NCI-H187 (cell line): ENCODE results near the gene CMIP.
A peak's percentile ranks its signal among the peaks of the same experiment; 100 is the strongest.

Experiments used
- DNase-seq, 2 experiments: peaks; one replicate each; lab custom pipeline; 2025; lab: John Stamatoyannopoulos, UW

CMIP gene

DNA sequence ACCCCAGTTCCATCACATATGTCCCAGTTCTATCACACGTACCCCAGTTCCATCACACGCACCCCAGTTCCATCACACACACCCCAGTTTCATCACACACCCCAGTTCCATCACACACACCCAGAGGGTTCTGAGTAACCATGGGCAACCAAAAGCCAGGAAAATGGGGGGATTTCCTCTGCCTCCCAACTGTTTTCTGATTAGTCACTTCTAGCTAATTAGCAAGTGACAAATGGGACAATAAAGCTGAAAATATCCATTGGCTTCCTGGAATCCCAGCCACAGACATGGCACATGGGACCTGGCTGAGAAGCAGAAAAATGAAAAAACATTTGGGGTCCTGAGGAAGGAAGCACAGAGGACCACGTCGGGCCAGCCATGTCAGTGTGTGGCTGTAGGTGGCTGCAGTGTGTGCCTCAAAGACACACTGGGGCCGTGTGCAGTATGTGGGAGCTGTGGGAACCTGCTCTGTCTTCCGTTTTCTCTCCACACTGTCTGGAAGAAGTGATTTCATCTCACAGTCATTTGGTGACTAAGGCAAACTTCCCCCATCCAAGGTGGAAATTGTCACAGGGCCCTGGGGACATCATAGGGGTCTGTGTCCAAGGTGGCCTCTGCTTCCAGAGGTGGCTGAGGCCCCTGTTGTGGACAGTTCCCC lies 106.7 kb downstream of the CMIP start:
- no peak for DNase-seq

DNA sequence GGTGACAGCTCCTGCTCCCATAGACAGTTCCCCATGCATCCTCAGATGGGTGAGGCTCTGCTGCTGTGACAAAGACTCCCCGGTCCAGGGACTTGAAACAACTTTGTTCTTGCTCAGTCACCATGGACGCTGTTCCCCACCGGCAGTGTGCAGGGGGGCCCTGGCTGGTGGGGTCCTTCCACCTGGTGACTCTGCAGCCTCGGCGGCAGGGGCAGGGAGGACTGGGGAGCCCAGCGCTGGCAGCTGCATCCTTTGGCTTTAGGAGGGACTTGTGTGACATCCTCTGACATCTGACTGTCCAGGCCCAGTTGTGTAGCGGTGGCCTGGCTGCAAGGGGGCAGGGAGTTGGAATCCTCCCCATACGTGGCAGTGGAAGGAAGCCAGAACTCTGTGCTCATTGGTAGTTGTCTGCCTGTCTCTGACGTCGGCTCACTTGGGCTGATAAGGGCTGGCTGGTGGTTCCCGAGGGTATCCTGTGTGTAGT lies 107.3 kb downstream of the CMIP start:
- no peak for DNase-seq

DNA sequence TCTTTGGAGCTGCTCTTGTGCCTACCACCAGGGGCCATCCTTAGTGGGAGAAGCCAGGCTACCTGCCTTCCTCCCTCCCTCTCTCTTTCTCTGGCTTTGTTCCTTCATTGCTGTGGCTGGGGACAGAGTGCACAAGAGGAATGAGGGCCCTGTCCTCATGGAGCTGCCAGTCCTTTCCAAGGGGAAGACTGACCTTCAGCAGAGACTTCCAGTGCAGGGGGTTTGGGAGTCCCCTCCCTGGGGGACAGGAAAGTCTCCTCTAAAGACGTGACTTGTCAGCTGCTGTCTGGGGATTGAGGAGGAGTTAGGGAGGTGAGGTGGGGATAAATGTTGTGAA lies 108.1 kb downstream of the CMIP start:
- DNase-seq: no peak

DNA sequence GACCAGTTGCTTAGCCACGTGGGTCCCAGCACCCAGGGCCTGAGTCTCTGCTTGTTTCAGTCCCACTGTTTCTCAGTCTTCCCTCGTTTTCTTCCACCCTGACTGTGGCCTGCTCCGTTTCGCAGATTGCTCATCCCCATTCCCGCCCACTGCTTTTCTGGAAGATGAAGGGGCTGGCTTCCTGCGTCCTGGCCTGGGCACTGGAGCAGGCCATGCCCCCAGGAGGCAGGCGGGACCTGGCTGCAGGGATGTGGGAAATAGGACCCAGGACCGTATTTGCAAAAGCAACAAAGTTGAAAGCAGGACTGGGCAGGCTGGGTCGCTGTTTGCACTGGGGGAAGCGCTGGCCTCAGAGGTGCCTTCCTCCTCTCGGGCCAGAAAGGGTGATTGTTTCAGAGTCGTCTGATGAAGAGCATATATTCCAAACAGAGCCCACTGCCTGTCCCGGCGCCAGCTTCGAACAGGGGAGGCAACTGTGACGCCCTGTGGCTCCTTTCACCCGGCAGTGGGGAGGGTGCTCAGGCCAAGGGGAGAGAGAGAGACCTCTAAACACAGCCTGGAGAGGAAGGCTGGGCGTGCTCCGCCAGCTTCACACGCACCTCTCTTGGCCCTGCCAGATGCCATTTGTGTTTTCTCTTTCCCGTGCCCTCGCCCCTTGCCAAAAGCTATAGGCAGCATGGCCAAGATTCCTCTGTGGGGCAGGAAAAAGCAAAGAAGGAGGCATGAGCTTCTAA lies 108.6 kb downstream of the CMIP start:
- DNase-seq: no peak

DNA sequence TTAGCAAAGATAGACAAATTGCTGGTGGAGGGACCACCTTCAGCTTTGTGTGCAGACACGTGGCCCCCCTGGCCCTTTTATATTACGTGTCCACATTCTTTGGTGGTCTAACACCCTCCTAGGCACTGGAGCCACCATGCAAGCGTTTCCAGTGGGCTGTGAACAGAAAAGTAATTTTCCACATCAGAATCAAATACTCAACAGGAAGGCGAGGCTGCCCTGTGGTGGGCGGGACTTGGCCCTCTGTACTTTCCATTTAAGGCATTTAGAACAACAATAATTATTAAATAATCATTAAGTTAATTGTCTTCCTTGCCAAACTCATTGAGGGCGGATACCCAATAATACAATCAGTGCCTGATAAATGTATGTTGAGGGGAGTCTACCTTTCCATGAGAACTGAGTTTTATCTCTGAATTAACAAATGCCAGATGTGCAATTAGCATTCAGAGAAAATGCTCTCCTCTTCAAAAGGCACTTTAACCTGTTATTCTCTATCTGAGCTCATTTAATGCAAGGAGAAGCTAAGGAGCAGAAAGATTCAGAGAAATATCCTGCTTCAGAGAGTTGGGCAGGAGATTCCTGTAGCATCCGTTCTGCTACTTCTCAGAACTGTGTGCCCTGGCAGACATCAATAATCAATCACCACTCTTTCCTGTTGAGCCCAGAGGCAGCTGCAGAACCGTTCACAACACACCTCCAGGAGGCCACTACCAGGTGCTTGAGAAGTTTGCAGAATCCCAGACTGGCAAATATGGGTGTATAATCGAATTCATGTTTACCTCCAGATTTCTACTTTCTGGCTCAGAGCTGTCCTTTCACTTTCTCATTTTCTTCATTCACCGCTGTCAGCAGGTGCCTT lies 109.4 kb downstream of the CMIP start:
- no peak for DNase-seq

DNA sequence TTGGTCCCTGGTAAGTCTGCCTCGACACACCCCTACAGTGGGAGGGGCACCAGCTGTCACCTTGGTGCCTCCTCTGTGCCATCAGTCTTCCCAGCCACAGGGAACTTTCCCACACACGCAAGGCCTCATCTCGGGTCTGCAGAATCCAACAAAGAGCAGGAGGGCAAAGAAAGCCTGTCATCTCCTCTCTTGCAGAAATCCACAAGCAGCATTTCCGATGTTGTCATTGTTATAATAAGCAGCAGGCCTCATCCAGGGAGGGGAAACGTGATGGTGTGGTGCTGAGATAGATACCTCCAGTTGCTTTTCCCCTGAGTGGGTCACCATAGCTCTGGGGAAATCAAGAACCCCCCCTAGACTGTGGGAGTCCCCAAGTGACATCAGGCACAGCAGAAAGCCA lies 110.4 kb downstream of the CMIP start:
- DNase-seq: no peak

DNA sequence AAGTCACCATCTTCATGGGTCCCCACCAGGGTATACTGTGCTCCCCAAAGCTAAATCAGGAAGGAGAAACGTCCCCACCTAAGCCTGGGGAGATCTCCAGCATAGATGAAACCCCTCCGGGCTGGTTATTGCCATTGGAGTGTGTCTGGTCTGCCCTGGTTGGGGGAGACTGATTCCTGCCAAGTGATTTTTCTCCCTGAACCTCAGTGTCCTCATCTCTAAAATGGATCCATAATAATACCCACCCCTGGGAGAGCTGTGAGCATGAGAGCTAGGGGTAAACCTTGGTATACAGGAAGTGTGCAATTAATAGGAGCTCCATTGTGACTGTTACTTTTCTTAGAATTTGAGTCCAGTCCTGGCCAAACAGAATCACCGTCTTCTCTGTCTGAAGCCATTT lies 111.1 kb downstream of the CMIP start:
- DNase-seq: no peak

DNA sequence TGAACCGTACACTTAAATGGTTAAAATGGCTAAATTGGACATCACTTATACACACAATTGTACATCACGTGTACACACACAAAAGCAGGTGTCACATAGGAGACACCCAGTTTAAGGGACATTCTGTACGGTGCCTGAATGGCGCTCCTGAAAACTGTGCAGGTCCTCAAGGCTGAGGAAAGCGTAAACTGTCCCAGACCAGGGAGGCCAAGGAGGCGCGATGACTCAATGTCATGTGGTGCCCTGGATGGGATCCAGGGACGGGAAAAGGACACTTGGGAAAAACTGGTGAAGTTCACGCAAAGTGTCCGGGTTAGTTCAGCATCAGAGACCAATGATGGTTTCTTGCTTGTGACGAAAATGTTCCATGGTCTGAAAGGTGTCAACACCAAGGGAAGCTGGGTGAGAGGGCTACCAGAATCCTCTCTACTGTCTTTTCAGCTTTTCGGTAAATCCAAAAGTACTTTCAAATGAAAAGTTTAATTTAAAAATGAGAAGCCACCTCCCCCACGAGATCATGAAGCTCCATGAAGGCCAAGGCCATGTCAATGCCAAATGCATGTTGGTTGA lies 112.2 kb downstream of the CMIP start:
- DNase-seq: no peak

DNA sequence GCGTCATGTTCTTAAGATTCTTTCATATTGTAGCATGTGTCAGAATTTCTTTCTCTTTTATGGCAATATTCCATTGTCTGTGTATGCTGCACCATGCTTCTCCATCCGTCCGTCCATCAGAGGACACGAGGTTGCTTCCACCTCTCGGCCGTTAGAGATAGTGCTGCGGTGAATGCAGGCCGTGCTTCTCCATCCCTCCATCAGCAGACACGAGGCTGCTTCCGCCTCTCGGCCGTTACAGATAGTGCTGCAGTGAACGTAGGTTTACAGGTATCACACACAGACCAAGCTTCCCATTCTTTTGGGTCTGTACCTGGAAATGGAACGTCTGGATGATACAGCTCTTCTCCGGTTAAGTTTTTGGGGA lies 113.5 kb downstream of the CMIP start:
- no peak for DNase-seq

DNA sequence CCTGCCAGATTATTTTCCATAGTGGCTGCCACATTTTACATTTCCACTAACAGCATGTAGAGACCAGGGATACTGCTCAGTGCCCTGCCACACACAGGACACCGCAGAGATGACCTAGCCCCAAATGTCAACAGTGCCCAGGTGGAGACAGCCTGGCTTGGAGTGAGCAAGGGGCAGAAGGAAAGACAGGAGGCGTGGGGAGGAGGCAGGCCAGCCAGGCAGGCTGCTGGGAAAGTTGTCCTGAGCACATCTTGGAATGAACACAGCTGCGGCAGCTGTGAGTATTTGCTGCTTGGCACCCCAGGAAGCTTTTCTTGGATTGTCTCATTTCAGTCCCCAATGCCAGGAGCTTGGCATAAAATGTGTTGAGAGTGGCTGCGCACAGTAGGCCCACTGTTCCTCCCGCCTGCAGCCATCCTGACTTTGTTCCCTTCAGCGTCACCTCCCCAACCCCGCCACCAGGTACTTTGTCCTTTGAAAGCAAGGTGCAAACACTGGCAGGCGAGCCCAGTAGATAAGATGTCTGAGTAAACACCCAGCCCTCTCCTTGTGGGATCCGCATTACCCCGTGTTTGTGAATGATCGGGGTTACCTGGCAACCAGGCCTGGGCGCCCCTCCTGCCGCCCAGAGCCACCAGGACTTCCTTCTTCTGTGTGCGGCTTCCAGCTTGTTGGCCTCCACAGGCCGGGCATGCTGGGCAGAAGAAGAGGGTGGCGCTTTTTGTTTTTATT lies 114.0 kb downstream of the CMIP start:
- peak in 1 of 2 experiments; percentile 57 for DNase-seq

DNA sequence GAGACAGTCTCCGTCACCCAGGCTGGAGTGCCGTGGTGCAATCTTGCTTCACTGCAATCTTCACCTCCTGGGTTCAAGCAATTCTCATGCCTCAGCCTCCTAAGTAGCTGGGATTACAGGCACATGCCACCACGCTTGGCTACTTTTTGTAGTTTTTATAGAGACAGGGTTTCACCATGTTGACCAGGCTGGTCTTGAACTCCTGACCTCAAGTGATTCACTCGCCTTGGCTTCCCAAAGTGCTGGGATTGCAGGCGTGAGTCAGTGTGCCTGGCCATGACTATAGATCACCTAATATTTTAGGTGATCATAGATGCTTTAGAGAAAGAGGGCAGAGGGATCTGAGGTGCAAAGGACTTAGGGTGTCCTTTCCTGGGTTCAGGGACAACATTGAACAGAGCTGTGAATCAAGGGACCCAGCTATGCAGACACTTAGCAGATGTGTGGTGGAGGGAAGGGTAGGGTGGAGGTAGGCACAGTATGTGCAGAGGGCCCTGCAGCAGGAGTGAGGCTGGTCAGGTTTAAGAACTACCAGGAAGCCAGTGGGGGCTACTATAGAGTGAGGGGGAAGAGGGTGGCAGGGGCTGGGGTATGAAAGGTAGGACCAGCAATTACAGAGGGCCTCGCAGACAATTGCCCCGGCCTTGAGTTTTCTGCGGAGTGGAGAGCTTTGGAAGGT lies 116.5 kb downstream of the CMIP start:
- DNase-seq: no peak

DNA sequence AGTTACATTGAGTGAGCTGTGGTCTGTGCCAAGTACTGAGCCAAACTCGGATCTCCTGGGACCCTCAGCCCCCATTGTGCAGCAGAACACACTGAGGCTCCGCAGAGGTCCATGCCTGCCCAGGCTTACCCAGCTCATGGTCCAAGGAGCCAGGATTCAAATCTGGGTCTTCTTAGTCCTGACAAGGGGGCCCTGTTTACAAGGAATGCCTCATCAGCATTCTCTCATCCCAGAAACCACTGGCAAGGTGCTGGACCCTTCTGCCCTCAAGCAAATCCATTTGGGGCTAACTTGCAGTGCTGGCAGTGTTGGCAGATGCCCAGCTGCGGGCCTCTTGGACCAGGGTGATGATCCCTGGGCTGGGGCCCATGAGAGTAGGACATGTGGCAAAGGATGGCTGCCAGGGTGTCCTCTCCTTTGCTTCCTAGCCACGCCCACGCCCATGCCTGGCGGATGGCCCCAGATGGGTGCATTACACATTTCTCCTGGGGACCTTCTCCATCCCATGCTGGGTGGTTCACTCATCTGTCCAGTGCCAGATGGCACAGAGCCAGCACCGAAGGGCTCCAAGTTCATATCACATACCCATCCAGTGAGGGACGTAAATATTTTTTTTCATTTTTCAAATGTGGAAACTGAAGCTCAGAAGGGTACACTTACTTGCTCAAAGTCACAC lies 117.7 kb downstream of the CMIP start:
- DNase-seq: no peak

DNA sequence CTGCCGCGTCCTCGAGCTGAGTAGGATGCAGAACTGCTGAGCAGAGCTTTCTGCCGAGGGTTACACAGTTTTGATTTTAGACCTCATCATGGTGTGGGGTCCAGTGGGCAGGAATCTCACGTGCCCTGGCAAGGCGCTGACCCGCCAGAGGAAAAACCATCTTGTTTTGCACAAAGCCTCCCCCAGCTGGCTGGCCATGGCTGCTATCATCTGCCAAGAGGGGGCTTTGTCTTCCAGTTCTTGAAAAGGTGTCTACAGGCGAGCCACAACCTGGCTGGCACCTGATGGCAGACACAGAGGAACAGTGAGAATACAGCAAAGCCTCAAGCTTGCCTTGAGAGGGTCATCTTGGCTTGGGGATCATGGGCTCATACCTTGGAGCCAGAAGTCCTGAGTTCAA lies 118.3 kb downstream of the CMIP start:
- DNase-seq: no peak

DNA sequence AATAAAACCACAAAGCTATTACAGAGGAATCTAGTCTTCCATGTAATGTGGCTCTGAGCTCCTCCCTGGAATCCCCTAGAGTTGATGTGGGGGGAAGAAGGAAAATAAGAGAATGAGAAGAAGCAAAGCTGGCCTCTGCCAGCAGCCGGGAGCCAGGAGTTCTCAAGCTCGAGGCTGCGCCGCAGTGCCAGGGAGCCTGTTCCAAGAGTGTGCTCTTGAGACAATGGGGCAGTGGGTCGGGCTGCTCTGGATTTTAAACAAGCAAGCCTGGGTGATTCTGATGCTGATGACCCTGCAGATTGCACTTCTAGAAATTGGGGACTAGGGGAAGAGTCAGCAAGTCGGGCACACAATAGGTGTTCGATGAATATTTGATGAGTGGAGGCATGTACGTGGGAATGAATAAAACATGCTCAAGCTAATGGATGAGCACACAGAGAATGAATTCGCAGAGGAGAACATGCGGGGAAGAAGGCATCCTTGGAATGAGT lies 119.9 kb downstream of the CMIP start:
- no peak for DNase-seq

DNA sequence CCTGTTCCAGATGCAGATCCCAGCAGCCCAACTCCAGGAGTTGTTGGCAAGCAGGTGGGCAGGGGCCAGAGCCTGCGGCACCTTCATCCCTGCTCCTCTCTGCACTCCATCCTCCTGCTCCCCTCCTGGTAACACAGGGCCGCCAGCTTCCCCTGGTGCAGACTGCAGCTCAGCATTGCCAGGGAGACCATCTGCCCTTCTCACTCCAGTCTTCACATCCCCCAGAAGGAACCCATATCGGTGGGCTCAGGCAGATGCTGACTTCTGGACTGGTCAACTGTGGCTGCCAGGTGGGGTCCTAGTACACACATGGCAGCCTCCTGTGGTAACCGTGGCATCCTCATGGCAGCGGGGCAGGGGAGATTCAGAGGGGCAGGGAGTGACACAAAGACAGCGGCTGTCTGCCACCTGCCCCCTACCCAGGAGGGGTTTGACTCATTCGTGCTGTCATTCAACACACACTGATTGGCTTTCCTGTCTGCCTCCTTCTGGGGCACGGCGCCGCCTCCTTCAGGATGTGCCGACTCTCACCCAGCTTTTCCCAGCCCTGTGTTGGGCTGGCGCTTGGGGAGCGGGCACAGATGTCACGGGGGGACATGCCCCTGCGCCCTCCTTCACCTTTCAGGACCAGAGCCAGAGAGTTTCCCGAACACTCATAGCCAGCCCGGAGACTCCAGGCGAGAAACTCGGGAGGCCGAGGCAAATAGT lies 120.9 kb downstream of the CMIP start:
- DNase-seq: no peak

DNA sequence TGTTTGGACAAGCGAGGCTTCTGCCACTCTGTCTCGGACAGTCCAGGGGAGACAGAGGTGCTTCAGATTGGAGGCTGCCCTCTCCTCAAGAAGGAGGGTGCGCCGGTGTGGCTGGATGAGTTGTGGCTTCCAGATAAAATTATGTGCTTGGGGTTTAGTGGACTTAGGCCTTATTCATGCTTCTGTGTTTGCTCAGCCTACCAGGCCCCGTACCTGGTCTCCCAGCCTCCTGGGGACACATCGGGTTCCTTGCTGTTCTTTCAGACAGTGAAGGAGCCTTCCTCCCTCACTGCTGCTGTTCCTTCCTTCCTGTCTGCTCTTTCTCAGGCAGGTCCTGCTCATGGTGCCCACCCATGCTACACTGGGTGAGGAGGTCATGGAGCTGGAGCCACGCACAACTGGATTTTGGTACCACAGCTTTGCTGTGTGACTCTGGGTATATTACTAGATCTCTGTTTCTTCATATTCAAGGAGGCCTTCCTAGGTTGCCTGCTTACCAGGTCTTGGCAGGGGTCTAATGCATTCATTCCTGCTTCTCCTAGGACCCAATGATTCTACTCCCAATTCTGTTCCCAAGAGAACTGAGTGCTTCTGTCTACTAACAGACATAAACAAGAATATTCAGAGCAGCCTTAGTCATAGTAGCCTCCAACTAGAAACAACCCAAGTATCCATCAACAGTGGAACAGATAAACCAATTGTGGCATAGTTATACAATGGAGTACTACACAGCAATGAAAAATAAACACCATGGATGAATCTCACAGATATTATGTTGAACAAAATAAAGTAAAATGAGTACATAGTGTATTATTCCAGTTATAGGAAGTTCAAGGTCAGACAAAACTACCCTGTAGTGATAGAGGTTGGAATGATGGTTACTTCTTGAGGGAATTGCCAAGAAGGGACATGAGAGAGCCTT lies 121.7 kb downstream of the CMIP start:
- no peak for DNase-seq

DNA sequence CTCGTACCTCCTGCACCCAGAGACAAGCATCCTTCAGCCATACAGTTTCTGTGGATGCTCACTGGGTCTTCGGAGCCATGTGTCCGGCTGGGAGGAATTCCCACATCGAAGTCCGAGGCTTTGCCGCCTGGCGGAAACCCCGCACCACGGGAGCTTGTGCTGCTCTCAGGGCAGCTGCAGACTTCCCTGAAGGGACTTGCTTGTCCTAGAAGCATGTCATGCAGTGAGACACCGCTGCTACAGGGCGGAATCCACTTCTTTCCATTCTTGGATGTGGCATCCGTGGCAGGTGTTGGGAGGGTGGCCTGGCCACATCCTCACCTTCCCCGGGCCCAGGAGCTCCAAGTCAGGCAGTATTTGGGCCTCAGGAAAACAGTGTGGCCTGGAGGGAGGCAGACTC lies 122.5 kb downstream of the CMIP start:
- DNase-seq: no peak

DNA sequence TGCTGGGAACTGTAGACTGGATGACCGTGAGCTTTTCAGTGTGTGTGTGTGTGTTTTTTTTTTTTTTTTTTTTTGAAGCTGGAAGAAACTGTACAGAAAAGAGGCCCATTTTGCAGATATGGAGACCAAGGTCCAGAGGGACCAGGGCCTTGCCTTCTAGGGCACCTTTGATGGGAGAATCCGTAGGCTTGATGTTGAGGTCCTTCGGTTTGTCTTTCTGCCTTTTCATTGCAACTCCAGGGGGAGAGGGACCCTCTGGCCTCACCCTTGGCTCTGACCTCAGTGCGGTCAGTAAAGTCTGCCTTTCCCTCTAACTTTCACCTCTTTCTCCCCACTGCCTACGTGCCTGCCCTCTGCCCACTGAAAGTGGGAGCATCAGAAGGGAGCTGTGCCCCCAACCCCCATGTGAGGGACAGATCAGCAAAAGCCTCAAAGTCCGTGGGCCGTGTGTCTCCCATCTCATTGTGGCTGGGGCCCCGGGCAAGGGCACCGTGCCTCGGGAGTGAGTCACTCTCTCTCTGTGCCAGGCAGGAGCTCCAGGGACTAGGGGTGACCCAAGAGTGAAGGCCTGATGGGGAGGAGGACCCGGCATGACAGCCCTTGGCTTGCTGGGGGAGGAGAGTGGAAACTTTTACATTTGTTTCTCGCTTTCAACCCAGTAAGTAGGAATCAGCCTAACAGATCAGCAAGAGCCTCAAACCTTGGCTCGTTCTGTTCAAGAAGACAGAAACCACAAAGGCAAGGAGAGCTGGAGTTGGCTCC lies 123.6 kb downstream of the CMIP start:
- DNase-seq: no peak
